Stimulated activated CD4-positive, alpha-beta T cell treated with anti-CD3 and anti-CD28 coated beads, TNF-alpha, amount 100 ng/mL, for 48 hours (primary cell): ENCODE measurements around the gene ZSCAN4.

ENCODE experiments used
- DNase-seq, 3 donors: peaks; one replicate each; pipeline ENCODE4 v3.0.0-alpha.2; 2020; ENCODE audit warnings: low read depth in 3 of 3

Gene ZSCAN4

DNA sequence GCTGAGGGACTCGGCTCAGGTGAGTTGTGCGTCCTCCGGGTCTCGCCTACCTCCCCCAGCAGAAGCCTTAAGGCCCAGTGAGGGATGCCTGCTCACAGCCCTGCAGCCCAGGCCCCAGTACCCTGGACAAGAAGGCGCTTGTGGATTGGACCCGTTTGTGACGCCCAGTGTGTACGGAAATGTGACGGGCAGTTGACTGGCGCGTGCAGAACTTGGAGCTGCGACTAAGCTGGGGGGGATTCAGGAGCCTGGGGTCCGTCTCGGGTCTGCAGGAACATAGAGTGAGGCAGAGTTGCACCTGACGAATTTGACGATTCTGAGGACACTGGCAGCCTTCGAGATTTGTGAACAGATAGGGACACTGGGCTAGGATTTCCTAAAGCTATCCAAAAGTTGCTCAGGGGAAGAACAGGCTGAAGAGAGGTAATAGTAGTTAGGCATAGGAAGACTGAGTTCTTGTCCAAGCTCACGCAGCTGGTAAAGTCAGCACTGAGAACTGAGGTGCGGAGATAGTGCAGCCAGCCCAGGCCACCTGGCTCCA is 13.6 kb downstream of the ZSCAN4 start:
- no peak for DNase-seq

DNA sequence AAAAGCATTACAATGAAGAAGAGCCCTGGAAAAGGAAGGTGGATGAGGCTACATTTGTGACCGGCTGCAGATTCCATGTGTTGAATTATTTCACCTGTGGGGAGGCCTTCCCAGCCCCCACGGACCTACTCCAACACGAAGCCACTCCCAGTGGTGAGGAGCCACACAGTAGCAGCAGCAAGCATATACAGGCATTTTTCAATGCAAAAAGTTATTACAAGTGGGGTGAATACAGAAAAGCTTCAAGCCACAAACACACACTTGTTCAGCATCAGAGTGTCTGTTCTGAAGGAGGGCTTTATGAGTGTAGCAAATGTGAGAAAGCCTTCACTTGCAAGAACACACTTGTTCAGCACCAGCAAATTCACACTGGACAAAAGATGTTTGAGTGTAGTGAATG is 18.0 kb downstream of the ZSCAN4 start:
- DNase-seq, result no peak

DNA sequence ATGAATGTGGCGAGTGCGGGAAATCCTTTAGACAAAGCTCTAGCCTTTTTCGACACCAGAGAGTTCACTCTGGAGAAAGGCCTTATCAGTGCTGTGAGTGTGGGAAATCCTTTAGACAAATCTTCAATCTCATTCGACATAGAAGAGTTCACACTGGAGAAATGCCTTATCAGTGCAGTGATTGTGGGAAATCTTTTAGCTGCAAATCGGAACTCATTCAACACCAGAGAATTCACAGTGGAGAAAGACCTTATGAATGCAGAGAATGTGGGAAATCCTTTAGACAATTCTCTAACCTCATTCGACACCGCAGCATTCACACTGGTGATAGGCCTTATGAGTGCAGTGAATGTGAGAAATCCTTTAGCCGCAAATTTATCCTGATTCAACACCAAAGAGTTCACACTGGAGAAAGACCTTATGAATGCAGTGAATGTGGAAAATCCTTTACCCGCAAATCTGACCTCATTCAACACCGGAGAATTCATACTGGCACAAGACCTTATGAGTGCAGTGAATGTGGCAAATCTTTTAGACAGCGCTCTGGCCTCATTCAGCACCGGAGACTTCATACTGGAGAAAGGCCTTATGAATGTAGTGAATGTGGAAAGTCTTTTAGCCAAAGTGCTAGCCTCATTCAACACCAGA is 18.8 kb downstream of the ZSCAN4 start:
- DNase-seq, result no peak

DNA sequence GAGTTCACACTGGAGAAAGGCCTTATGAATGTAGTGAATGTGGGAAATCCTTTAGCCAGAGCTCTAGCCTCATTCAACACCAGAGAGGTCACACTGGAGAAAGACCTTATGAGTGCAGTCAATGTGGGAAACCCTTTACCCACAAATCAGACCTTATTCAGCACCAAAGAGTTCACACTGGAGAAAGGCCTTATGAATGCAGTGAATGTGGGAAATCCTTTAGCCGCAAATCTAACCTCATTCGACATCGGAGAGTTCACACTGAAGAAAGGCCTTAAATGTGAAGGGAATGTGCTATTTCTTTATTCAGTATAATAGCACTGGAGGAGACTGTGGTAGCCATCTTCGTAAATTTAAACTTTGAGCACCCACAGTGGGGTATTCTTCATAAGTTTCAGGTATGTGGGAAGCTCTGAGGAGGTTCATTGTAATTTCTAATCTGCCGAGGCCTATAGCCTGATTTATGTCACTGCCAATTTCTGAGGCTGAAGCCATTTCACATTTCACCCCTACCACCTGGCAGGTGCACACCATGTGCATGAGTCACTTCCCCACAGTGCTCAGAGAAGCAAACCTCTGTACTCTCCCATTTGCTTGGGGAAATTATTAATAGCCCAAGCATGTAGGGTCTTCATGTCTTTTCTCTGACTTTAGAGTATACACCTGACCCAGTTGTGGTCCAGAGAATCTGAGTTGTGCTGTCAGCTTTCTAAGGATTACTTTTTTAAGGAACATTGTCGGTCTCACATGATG is 19.5 kb downstream of the ZSCAN4 start:
- no peak for DNase-seq

DNA sequence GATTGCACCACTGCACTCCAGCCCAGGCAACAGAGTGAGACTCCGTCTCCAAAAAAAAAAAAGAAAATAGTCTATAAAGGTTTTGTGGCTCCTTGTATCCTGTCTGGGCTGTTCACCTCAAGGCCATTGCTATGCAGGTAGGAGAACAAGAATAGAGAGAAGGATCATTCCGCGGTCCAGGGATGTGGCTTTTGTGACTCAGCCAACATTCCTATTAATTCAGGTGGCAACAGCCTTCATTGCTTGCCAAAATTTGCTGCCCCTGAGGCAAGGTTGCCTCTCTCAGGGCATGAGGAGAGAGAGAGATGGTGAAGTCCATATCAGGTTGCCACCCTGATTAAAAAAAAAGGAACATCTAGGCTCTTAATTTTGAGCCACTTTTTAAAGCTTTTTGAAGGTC is 21.0 kb downstream of the ZSCAN4 start:
- no peak for DNase-seq

DNA sequence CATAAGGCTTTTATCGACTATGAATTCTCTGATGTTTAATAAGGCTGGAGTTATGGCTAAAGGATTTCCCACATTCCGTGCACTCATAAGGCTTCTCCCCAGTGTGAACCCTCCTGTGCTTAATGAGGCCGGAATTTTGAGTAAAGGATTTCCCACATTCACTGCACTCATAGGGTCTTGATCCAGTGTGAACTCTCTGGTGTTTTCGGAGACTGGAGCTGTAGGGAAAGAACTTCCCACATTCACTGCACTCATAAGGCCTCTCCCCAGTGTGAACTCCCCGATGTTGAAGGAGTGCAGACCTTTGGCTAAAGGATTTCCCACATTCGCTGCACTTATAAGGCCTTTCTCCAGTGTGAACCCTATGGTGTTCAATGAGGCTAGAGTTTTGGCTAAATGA is 32.9 kb downstream of the ZSCAN4 start:
- DNase-seq, result no peak

DNA sequence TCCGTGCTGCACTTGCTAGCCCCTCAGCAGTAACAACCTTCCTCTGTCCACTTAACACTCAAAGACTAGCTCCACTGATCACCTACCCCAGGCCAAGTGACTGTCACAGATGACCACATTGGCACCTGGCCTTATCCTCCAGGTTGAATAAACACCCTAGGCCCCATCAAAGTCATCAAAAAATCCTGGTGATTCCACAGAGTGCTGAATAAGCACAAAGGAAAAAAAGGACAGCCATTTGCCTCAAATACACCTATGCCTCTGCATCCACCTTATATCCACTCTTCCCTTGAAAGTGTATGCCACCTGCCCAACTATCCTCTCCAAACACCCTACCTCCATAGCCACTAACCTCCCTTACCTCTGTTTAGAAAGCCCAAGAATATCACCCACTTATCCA is 37.6 kb downstream of the ZSCAN4 start:
- DNase-seq, result no peak

DNA sequence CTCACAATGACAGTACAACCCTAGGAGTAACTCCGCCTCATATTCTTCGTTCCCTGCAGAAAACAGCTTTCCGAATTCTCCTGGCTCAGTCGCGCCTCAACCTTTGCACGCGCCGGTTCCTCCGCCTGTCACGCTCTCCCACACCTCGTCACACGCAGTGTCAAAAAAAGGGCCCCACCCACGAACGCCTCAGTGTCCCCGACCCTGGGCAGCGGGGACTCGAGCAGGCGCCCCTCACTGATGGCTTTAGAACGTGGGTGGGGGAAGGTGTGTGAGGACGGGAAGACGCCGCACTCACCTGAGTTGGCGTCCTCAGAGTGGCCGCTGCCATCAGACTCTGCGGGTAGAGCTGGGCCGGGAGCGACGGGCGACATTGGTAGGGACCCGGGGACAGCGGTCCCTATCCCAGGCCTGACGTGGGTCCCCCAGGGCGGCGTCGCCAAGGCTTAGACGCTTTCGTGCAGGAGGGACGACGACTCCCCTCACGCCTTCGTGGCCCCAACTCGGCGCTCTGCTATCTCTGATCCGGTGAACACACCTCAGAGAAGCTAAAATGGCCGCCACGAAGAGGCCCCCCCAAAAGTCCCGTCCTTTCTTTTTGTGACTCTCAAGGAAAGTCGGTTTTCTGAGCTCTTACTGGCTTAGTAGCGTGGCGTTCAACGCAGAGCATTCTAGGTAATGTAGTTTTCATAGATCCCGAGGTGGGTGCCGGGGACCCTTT is 40.1 kb downstream of the ZSCAN4 start, which contains the start of gene ZNF154:
Gene ZNF154, minus strand, starts transcription at position 564 of the 721 bp plus-strand sequence. Its CDS starts 233 bp downstream, at position 331.
- DNase-seq, result no peak

DNA sequence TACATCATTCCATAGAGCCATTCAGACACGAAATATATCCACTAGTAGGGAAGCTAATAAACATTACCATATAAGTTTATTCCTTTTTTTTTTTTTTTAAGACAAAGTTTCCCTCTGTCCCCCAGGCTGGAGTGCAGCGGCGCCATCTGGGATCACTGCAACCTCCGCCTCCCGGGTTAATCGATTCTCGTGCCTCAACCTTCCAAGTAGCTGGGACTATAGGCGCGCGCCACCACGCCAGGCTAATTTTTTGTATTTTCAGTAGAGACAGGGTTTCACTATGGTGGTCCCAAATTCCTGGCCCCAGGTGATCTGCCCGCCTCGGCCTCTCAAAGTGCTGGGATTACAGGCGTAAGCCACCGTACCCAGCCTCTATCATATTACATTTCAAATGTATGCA is 40.9 kb downstream of the ZSCAN4 start:
- DNase-seq, result no peak

DNA sequence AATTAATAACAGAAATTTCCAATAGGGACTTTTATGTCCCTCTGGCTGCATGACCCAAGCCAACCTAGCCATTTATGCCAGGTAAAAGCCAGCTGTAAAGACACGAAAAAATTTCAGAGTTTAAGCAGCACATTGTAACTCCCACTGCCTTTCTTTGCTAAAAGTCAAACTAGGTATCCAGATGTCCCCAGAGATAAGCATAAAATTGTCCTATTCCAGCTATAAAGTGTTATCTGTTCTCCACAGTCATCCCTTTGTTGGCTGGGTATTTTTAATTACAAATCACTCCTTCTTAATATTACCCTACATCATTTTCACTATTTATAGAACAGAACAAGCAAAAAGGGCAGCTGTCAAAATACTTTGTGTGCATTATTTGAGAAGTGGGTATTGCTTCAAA is 43.5 kb downstream of the ZSCAN4 start:
- no peak for DNase-seq

DNA sequence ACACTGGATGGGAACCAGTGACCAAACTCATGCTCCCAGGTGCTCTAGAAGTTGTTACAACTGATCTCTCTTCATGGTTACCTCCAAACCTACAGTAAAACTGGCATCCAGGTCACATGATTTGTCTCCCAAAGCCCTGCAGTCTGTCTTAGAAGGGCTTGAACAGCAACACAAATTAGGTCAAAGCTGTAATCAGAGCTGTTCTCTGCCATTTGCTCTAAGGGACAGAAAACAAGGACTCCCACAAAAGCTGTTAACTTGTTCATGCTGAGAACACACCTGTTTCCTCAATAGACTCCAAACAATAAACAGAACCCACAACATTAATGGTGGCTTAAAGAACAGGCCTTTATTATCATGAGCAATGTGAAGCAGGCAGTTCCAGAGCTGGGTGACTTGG is 50.7 kb downstream of the ZSCAN4 start:
- DNase-seq, result no peak

DNA sequence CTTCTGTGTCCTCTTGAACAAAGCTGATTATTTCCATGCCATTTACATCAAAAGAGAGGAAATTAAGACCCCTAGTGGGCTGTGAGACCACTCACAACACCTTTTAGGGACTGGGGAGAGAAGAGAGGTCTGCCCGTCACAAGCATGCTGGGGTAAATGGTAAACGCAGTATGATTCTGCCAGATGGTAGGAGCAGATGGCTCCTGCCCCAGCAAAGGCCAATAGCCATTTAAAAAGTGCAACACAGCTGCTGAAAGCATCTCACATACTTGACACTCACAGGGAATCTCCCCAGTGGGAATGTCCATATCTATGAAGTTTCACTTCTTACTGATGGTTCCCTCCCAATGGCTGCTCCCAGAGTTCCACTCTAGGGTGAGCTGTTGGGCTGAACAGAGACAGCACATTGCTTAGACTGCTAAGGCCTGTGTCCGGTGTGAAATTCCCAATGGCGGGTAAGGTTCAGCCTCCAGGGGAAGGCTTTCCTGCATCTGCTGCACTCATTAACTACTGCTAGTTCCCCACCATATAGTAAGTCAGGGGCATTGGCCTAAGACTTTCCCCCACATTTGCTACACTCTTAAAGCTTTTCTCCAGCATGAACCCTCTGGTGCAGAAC is 51.3 kb downstream of the ZSCAN4 start:
- no peak for DNase-seq

DNA sequence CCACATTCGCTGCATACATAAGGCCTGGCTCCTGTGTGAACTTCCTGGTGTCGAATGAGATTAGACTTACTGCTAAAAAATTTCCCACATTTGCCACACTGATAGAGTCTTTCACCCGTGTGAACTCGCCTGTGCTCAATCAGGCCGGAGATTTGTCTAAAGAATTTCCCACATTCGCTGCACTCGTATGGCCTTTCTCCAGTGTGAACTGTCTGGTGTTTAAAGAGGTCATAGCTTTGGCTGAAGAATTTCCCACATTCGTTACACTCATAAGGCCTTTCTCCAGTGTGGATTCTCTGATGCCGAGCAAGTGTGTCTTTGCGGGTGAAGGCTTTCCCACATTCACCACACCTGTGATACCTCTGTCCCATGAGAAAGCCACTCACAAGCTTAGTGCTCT is 52.1 kb downstream of the ZSCAN4 start:
- DNase-seq, result no peak
